Measurements from ENCODE around the gene CCIN. TPM values are rescaled to one million over a fixed set of nuclear protein-coding genes. Genes with fewer than 3 reads are reported as not detected.
"Not testable (repeated sequence)": the region's sequence is repeated elsewhere in the genome, so short reads cannot be mapped to it uniquely, and the experiment has no call there.

Gene CCIN
- polyA plus RNA-seq, 3 donors, result 0.11 to 2.3 (median 0.35) TPM

DNA sequence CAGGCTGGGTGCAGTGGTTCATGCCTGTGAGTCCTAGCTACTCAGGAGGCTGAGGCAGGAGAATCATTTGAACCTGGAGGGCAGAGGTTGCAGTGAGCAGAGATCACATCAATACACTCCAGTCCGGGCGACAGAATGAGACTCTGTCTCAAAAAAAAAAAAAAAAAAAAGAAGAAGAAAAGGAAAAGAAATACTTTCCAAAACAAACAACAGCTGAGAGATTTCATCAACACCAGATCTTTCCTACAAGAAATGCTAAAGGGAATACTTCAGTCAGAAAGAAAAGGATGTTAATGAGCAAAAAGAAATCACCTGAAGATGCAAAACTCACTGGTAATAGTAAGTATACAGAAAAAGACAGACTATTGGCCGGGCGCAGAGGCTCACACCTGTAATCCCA, 8.4 kb downstream of the CCIN start:
- no peak for DNase-seq
- Mint-ChIP-seq H3K9me3 (peaks cover 0 to 13% (median 8%) of the 10 kb centered on the region in 7 donors), H3K36me3 (no peaks in the 10 kb centered on the region), H3K4me1 (peaks cover 5% of the 10 kb centered on the region), H3K27me3 (ENCODE audit: low read depth in 3 of 3) (peaks cover 0 to 8% (median 5%) of the 10 kb centered on the region in 3 donors), H3K27ac (no peak overlapping the region), H3K4me3 (no peak overlapping the region)
- H3K9me3 ChIP-seq (replicated peaks in 1 of 2; ENCODE audit: control insufficient read depth in 1 of 2, insufficient read depth in 1 of 2, low read length in 2 of 2), result no peaks in the 10 kb centered on the region
- H4K20me1 ChIP-seq (ENCODE audit: insufficient read depth, low read length), result no peaks in the 10 kb centered on the region
- no peaks in the 10 kb centered on the region for H3K4me1 ChIP-seq (ENCODE audit: control insufficient read depth in 1 of 2, insufficient read depth in 2 of 2, low read length in 2 of 2)
- no peak overlapping the region for H3K9ac ChIP-seq (ENCODE audit: insufficient read depth, low read length, poor library complexity, severe bottlenecking)
- H3K36me3 ChIP-seq (replicated peaks in 1 of 2; ENCODE audit: control insufficient read depth in 1 of 2, insufficient read depth in 2 of 2, low read length in 2 of 2), result no peaks in the 10 kb centered on the region
- no peaks in the 10 kb centered on the region for H3K79me2 ChIP-seq (ENCODE audit: insufficient read depth, low read length)
- WGBS (ENCODE audit: insufficient coverage), result no CpG with 5 or more reads among the region's 4 CpGs
- no peak overlapping the region for H3K4me2 ChIP-seq (replicated peaks; ENCODE audit: extremely low read depth, low read length, poor library complexity, severe bottlenecking)
- no peak overlapping the region for H3K27ac ChIP-seq (ENCODE audit: low read depth in 1 of 2, low read length in 2 of 2)
- no peak overlapping the region for H2AFZ ChIP-seq (ENCODE audit: insufficient read depth, low read depth, low read length, poor library complexity, severe bottlenecking)
- no peak overlapping the region for H3K4me3 ChIP-seq (replicated peaks in 1 of 3; ENCODE audit: low read depth in 2 of 3, low read length in 3 of 3)
- no peaks in the 10 kb centered on the region for H3K27me3 ChIP-seq (ENCODE audit: control insufficient read depth in 2 of 2, insufficient read depth in 2 of 2, low read length in 2 of 2)
- TF ChIP-seq, protein P1, sequence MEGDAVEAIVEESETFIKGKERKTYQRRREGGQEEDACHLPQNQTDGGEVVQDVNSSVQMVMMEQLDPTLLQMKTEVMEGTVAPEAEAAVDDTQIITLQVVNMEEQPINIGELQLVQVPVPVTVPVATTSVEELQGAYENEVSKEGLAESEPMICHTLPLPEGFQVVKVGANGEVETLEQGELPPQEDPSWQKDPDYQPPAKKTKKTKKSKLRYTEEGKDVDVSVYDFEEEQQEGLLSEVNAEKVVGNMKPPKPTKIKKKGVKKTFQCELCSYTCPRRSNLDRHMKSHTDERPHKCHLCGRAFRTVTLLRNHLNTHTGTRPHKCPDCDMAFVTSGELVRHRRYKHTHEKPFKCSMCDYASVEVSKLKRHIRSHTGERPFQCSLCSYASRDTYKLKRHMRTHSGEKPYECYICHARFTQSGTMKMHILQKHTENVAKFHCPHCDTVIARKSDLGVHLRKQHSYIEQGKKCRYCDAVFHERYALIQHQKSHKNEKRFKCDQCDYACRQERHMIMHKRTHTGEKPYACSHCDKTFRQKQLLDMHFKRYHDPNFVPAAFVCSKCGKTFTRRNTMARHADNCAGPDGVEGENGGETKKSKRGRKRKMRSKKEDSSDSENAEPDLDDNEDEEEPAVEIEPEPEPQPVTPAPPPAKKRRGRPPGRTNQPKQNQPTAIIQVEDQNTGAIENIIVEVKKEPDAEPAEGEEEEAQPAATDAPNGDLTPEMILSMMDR (IDR thresholded peaks at IDR 0.05), result no peak
- intact Hi-C loops (cut with micrococcal nuclease), result no loop called here

DNA sequence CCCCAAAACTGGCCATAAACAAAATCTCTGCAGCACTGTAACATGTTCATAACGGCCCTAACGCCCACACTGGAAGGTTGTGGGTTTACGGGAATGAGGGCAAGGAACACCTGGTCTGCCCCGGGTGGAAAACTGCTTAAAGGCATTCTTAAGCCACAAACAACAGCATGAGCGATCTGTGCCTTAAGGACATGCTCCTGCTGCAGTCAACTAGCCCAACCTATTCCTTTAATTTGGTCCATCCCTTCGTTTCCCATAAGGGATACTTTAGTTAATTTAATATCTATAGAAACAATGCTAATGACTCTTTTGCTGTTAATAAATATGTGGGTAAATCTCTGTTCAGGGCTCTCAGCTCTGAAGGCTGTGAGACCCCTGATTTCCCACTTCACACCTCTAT, 11.1 kb downstream of the CCIN start:
- WGBS (ENCODE audit: insufficient coverage), result 100% methylated on average over 3 of the region's 6 CpGs

More for the DNA sequence above, 11.1 kb downstream of the CCIN start:
- H3K27me3 Mint-ChIP-seq (ENCODE audit: low read depth in 3 of 3); intact Hi-C loops (cut with micrococcal nuclease); H3K27me3 ChIP-seq (ENCODE audit: control insufficient read depth in 2 of 2, insufficient read depth in 2 of 2, low read length in 2 of 2); H3K4me3 Mint-ChIP-seq; H3K4me2 ChIP-seq (replicated peaks; ENCODE audit: extremely low read depth, low read length, poor library complexity, severe bottlenecking); H3K4me1 Mint-ChIP-seq; H3K9me3 ChIP-seq (replicated peaks in 1 of 2; ENCODE audit: control insufficient read depth in 1 of 2, insufficient read depth in 1 of 2, low read length in 2 of 2); H3K4me1 ChIP-seq (ENCODE audit: control insufficient read depth in 1 of 2, insufficient read depth in 2 of 2, low read length in 2 of 2); DNase-seq; H4K20me1 ChIP-seq (ENCODE audit: insufficient read depth, low read length); H3K36me3 Mint-ChIP-seq; H3K79me2 ChIP-seq (ENCODE audit: insufficient read depth, low read length); H3K9ac ChIP-seq (ENCODE audit: insufficient read depth, low read length, poor library complexity, severe bottlenecking); H3K4me3 ChIP-seq (replicated peaks in 1 of 3; ENCODE audit: low read depth in 2 of 3, low read length in 3 of 3); H3K27ac Mint-ChIP-seq; H3K36me3 ChIP-seq (replicated peaks in 1 of 2; ENCODE audit: control insufficient read depth in 1 of 2, insufficient read depth in 2 of 2, low read length in 2 of 2); H2AFZ ChIP-seq (ENCODE audit: insufficient read depth, low read depth, low read length, poor library complexity, severe bottlenecking); H3K27ac ChIP-seq (ENCODE audit: low read depth in 1 of 2, low read length in 2 of 2): not testable (repeated sequence)
- H3K9me3 Mint-ChIP-seq, result peaks cover 0 to 13% (median 8%) of the 10 kb centered on the region in 7 donors

Measured in CD14-positive monocyte (primary cell).